CD4-positive, alpha-beta T cell (primary cell): ENCODE data around the gene ZNF831. TPM values are rescaled to one million over a fixed set of nuclear protein-coding genes. Genes with fewer than 3 reads are reported as not detected.

Experiments
- ATAC-seq: fragments of 200-7000 bp; cut with Tn5 transposase; one replicate; pipeline ENCODE4 v1.10.0; 2022; ENCODE audit warnings: mild to moderate bottlenecking; ENCODE audit not compliant: poor library complexity
- CTCF ChIA-PET: fragments of 350-600 bp; sonication (Branson Sonifier 250); formaldehyde crosslinking; loops from one replicate; lab custom pipeline; 2021; ENCODE audit warnings: antibody characterized with exemption, inconsistent platforms; lab: Charles Lee
- POLR2A ChIA-PET: fragments of 350-600 bp; sonication (Branson Sonifier 250); formaldehyde crosslinking; loops from one replicate; lab custom pipeline; 2021; ENCODE audit warnings: antibody characterized with exemption, inconsistent platforms; lab: Charles Lee
- DNase-seq, 14 experiments: peaks; one replicate each; pipeline ENCODE4 v3.0.0-alpha.2; 2013 to 2020; ENCODE audit warnings: mixed read lengths in 2 of 14
- H3K27ac ChIP-seq, 2 donors: one replicate each; pipeline versions ENCODE4 v1.5.1 to v1.7.0; 2013; ENCODE audit warnings: low read length in 2 of 2, low read depth in 1 of 2, mild to moderate bottlenecking in 1 of 2
- H3K27me3 ChIP-seq, 2 experiments: 1 replicate in 1 of 2; 2 replicates in 1 of 2; pipeline versions ENCODE4 v1.6.1 to v1.7.0; 2013; ENCODE audit warnings: low read length in 2 of 2, control low read depth in 1 of 2, mild to moderate bottlenecking in 1 of 2, moderate library complexity in 1 of 2; ENCODE audit not compliant: insufficient read depth in 2 of 2, control insufficient read depth in 1 of 2
- H3K36me3 ChIP-seq: one replicate; pipeline ENCODE4 v1.6.1; 2013; ENCODE audit warnings: low read length, control low read depth; ENCODE audit not compliant: insufficient read depth
- H3K4me1 ChIP-seq: one replicate; pipeline ENCODE4 v1.6.1; 2013; ENCODE audit warnings: low read length, control low read depth; ENCODE audit not compliant: insufficient read depth
- H3K4me3 ChIP-seq: one replicate; pipeline ENCODE4 v1.5.1; 2013; ENCODE audit warnings: mild to moderate bottlenecking, low read length, moderate library complexity
- H3K9me3 ChIP-seq, 2 experiments: 1 replicate in 1 of 2; 2 replicates in 1 of 2; pipeline versions ENCODE4 v1.6.1 to v1.7.0; 2013; ENCODE audit warnings: low read length in 2 of 2, mild to moderate bottlenecking in 2 of 2, control low read depth in 1 of 2, moderate library complexity in 1 of 2; ENCODE audit not compliant: control insufficient read depth in 1 of 2, insufficient read depth in 1 of 2
- H3K27ac Mint-ChIP-seq: one replicate; pipeline ENCODE4 v1.8.0; 2020; ENCODE audit warnings: mixed read lengths
- H3K27me3 Mint-ChIP-seq: one replicate; pipeline ENCODE4 v1.8.0; 2021; ENCODE audit warnings: mixed read lengths
- H3K36me3 Mint-ChIP-seq: one replicate; pipeline ENCODE4 v1.8.0; 2021; ENCODE audit warnings: low read depth, mixed read lengths
- H3K4me1 Mint-ChIP-seq: one replicate; pipeline ENCODE4 v1.8.0; 2021; ENCODE audit warnings: low read depth, mixed read lengths
- H3K4me3 Mint-ChIP-seq: one replicate; pipeline ENCODE4 v1.8.0; 2020; ENCODE audit warnings: mild to moderate bottlenecking, mixed read lengths
- H3K9me3 Mint-ChIP-seq: one replicate; pipeline ENCODE4 v1.8.0; 2020; ENCODE audit warnings: mixed read lengths
- intact Hi-C, 2 experiments: fragments of 100-400 bp; cut with DNase I in 1 of 2; cut with micrococcal nuclease in 1 of 2; formaldehyde crosslinking; loops; one replicate each; pipeline versions ENCODE4 v1.15.1 to v1.9.0; 2023 to 2025; cut with DNase I, micrococcal nuclease
- total RNA-seq, 174 experiments: library from RNA in 2 of 174; stranded (reverse) in 2 of 174; gene quantifications; one replicate each; pipeline ENCODE4 v1.2.3 and lab custom pipeline; 2021 to 2026
- TF ChIP-seq, protein P1 (sequence below): fragments of 200-600 bp; IDR thresholded peaks from one replicate; pipeline ENCODE4 v1.8.0; 2022; ENCODE audit warnings: antibody characterized with exemption, mild to moderate bottlenecking

ZNF831 gene
- total RNA-seq, 2 experiments from 2014 or later: 24.9 to 25.9 TPM

DNA sequence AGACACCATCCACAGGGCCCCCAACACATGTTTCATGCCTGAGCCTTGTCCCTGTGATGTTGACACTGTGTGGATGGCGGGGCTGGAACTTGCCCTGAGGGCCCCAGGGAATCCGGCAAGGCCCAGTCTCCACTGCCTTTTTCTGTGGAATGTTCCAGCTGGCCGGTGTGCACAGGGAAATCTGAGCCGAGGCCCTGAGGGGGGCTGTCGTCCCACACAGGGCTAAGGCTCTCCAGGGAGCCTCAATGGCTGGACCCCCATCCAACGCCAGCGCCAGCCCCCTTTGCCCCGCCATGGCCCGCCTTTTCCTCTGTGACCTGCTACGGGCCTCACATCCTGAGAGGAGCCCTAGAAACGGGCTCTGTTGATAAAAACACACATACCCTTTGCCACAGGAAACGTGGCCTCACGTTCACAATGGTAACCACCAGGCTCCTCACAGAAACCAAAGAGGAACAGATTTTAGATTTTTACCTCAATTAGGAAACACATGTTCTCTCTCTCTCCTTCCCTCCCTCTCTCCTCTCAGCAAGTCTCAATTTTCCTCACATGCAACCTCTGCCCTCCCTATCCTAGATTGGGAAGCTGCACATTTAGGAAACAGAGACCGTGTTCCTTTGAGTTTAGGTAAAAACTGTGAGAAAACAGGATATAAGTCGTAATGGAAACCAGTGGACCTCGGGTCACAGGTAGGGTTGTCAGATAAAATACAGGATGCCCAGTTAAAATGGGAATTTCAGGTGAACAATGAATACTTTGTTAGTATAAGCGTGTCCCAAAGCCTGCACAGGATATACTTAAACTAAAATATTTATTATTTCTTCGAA is 13.7 kb upstream of the ZNF831 start:
- Histone ChIP-seq H3K36me3 (peaks cover 5% of the 10 kb centered on the region), H3K27ac (peak overlapping the region; percentile 95 to 96), H3K4me1 (peaks cover 99% of the 10 kb centered on the region), H3K27me3 (no peaks in the 10 kb centered on the region), H3K9me3 (peaks cover 0 to 4% of the 10 kb centered on the region in 2 experiments), H3K4me3 (peak overlapping the region; percentile 21)
- TF ChIP-seq, protein P1, sequence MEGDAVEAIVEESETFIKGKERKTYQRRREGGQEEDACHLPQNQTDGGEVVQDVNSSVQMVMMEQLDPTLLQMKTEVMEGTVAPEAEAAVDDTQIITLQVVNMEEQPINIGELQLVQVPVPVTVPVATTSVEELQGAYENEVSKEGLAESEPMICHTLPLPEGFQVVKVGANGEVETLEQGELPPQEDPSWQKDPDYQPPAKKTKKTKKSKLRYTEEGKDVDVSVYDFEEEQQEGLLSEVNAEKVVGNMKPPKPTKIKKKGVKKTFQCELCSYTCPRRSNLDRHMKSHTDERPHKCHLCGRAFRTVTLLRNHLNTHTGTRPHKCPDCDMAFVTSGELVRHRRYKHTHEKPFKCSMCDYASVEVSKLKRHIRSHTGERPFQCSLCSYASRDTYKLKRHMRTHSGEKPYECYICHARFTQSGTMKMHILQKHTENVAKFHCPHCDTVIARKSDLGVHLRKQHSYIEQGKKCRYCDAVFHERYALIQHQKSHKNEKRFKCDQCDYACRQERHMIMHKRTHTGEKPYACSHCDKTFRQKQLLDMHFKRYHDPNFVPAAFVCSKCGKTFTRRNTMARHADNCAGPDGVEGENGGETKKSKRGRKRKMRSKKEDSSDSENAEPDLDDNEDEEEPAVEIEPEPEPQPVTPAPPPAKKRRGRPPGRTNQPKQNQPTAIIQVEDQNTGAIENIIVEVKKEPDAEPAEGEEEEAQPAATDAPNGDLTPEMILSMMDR: no peak
- DNase-seq (peak; percentile 52 to 94 (median 72)), ATAC-seq (peak; percentile 79)
- H3K4me1 Mint-ChIP-seq: peaks cover 95% of the 10 kb centered on the region
- no peaks in the 10 kb centered on the region for H3K27me3 Mint-ChIP-seq
- intact Hi-C loops: loop anchor here (1.0 to 5.0 kb wide), 7 partner anchors 9 to 843 kb away; partner anchors contain the start of genes ATP5F1E (in 2 of the 2) and RAB22A (in 1 of the 2)
- POLR2A ChIA-PET: interaction anchor here (1.0 to 11.4 kb wide), 4 partner anchors 9 to 58 kb away, joined by 4 to 203 read pairs (median 92); partner anchors contain the start of gene ZNF831
- CTCF ChIA-PET: interaction anchor here (1.6 kb wide), 1 partner anchor 10 kb away, joined by 9 read pairs; no protein-coding TSS in a partner anchor
- peak overlapping the region; percentile 82 for H3K4me3 Mint-ChIP-seq
- H3K9me3 Mint-ChIP-seq: peaks cover 3% of the 10 kb centered on the region
- peak overlapping the region; percentile 97 for H3K27ac Mint-ChIP-seq
- peaks cover 61% of the 10 kb centered on the region for H3K36me3 Mint-ChIP-seq

GRCh38 chr20:59150821-59151251 is 12.8 kb upstream of the ZNF831 start:
- CTCF ChIA-PET: interaction anchor here (1.6 kb wide), 1 partner anchor 9 kb away, joined by 9 read pairs; no protein-coding TSS in a partner anchor
- intact Hi-C loops: loop anchor here (1.0 to 5.0 kb wide), 3 partner anchors 8 to 119 kb away; partner anchors contain the start of gene ATP5F1E (in 2 of the 2)

GRCh38 chr20:59151391-59151790 is 12.2 kb upstream of the ZNF831 start:
- Histone ChIP-seq H3K9me3 (peaks cover 0 to 4% of the 10 kb centered on the region in 2 experiments), H3K27ac (peak overlapping the region; percentile 95 to 96), H3K4me3 (no peak overlapping the region), H3K27me3 (no peaks in the 10 kb centered on the region), H3K36me3 (peaks cover 5% of the 10 kb centered on the region), H3K4me1 (peaks cover 94% of the 10 kb centered on the region)
- CTCF ChIA-PET: interaction anchor here (2.0 kb wide), 1 partner anchor 64 kb away, joined by 8 read pairs; no protein-coding TSS in a partner anchor
- Mint-ChIP-seq H3K9me3 (peaks cover 3% of the 10 kb centered on the region), H3K36me3 (peaks cover 61% of the 10 kb centered on the region), H3K4me1 (peaks cover 93% of the 10 kb centered on the region), H3K27me3 (no peaks in the 10 kb centered on the region), H3K27ac (peak overlapping the region; percentile 97), H3K4me3 (peak overlapping the region; percentile 71)
- POLR2A ChIA-PET: interaction anchor here (0.7 to 11.4 kb wide), 4 partner anchors 8 to 31 kb away, joined by 3 to 203 read pairs (median 92); partner anchors contain the start of gene ZNF831
- no peak for ATAC-seq
- DNase-seq: no peak
- TF ChIP-seq, protein P1: no peak
- intact Hi-C loops: loop anchor here (5.0 kb wide), 1 partner anchor 119 kb away; the partner anchor contains the start of gene ATP5F1E (in 2 of the 2)

More at GRCh38 chr20:59150821-59151251, 12.8 kb upstream of the ZNF831 start:
- H3K9me3 Mint-ChIP-seq: peaks cover 3% of the 10 kb centered on the region
- no peak for ATAC-seq
- peaks cover 95% of the 10 kb centered on the region for H3K4me1 Mint-ChIP-seq
- POLR2A ChIA-PET: interaction anchor here (0.7 to 11.4 kb wide), 4 partner anchors 8 to 30 kb away, joined by 3 to 203 read pairs (median 92); partner anchors contain the start of gene ZNF831
- H3K27ac ChIP-seq: peak overlapping the region; percentile 95 to 96
- peaks cover 0 to 4% of the 10 kb centered on the region in 2 experiments for H3K9me3 ChIP-seq
- peak overlapping the region; percentile 71 for H3K4me3 Mint-ChIP-seq
- no peaks in the 10 kb centered on the region for H3K27me3 Mint-ChIP-seq
- H3K27me3 ChIP-seq: no peaks in the 10 kb centered on the region
- peaks cover 99% of the 10 kb centered on the region for H3K4me1 ChIP-seq
- peaks cover 66% of the 10 kb centered on the region for H3K36me3 Mint-ChIP-seq
- DNase-seq: no peak
- H3K4me3 ChIP-seq: no peak overlapping the region
- peak overlapping the region; percentile 97 for H3K27ac Mint-ChIP-seq
- TF ChIP-seq, protein P1: no peak
- peaks cover 5% of the 10 kb centered on the region for H3K36me3 ChIP-seq
